SU-DHL-6 (cell line): ENCODE results near the gene SYVN1.

ENCODE experiments used
- CTCF ChIP-seq: fragments of 200-600 bp; sonication (generic); IDR thresholded peaks from one replicate; pipeline ENCODE4 v1.5.1; 2017; ENCODE audit warnings: antibody characterized with exemption, mild to moderate bottlenecking, low read length, moderate library complexity; ENCODE audit not compliant: insufficient read depth, poor library complexity, severe bottlenecking
- EZH2phosphoT487 ChIP-seq: fragments of 200-600 bp; sonication (generic), shearing (Covaris generic); conservative IDR thresholded peaks from 2 replicates; pipeline ENCODE4 v1.6.1; 2018; ENCODE audit warnings: mild to moderate bottlenecking, antibody characterized with exemption, low read length, moderate library complexity, mixed read lengths

- no peak for TF ChIP-seq EZH2phosphoT487
- no peak for TF ChIP-seq CTCF
Observed at GRCh38 chr11:65163684-65164083, 29.4 kb upstream of the SYVN1 start.
